Measurements from ENCODE around the gene NMRK2. TPM values are rescaled to one million over a fixed set of nuclear protein-coding genes. Genes with fewer than 3 reads are reported as not detected.
A peak's percentile ranks its signal among the peaks of the same experiment; 100 is the strongest.

NMRK2 gene
- total RNA-seq, 1 donor from 2014 or later, result not detected

DNA sequence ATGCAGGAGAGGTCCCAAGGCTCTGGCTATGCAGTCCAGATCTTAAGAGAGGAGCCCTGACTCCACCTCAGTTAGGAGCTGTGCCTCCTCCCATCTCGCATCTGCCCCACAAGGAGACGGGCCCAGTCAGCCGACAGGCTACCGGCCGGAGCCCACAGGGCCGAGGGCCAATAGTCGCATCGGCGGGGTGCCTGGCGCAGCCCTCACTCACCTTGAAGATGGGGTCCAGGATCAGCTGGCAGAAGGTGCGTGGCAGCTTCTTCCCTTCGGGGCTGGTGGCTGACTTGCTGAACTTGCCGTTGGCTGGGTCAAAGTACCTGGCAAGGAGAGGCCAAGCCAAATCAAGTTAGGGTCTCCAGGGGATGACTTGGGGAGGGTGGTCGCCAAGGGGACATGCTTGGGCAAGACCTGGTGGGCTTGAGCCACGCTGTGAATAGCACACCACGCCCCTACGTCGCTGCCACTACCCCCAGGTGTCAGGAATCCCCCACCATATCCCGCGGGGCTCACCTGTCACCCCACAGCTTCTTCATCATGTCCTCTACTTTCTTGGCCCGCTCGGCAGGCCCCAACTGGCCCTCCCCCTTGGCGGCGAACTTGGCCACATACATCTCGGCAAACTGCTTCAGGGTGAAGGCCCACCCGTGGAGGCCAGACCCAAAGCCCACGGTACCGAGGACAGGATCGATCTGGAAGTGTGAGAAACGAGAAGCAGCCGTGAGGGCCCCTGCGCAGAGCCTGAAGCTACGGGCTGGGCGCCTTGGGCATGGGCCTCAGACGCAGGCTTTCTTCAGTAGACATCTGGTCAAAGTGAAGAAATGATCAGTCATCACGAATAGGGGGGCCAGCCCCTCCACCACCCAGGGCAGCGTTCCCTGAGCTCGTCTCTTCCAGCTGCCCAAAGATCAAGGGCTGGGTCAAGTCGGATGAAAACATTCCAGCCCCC lies 49.1 kb downstream of the NMRK2 start:
- ATAC-seq, result no peak

DNA sequence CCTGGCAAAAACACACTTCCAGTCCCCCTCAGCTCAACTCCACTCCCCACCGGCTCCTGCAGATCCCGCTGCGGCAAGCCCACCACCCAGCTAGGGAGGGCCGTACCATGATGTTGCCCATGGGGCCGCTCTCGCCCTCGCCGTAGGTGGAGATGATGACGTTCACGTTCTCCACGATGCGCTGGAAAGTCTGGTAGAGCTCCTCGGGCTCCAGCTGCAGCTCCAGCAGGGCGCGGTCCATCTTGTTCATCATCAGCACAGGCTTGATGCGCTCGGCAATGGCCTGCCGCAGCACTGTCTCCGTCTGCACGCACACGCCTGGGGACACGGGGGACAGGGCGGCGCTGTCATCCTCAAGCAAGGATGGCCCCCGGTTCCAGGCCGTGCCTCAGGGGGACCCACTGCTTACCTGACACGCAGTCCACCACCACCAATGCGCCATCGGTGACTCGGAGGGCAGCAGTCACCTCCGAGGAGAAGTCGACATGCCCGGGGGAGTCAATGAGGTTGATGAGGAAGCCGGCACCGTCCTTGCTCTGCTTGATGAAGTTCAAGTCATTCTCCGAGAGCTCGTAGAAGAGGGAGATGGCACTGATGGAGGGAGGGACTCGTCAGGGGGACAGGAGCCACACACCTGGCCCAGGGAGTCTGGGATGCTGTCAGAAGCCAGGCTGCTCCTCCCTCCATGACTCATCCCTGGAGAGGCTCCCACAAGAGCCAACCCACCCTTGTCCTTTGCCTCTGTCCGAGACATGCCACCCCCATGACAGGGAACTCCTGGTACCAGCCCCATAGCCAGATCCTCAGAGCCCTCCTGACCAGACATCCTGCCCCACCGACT lies 50.1 kb downstream of the NMRK2 start:
- peak; percentile 49 for ATAC-seq

DNA sequence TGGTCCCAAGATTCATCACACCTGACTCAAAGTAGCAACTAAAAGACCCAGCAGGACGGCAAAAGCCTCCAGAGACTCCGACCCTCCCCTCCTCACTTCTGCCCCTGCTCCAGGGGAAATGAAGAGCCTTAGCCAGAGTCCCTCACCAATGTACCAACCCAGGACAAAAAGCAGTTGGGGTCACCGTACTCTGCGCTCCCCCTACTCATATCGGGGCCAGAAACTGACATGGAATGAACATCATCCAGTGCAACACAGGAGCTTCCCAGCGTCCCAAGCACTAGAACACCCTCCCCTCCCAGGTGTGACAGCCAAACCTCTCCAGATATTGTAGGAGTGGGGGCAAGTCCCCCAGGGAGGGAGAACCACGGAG lies 50.7 kb downstream of the NMRK2 start:
- ATAC-seq, result no peak

DNA sequence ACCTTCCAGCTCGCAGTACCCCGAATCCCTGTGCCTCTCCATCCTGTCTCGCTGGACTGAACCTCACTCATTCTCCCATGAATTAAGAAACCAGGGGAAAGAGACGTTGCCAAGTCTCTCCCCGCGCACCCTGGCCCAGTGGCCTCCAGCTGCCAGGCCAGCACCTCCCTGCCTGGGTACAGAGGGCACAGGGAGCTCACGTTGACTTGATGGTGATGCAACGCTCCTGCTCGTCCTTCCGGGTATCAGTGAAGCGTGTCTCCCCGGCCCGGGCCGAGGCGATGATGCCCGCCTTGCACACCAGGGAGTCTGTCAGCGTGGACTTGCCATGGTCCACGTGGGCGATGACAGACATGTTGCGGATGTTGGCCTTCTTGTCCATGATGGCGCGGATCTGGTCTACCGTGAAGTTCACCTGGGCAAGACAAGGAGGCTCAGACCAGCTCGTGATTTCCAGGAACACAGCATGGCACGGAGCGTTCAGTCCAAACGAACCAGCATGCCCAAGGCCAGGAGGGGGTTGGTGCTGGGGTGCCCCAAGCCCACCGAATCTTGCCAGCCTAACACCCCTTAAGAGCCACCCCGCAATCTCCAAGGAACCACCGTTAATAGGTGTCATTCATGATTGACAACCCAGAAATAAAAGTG lies 51.2 kb downstream of the NMRK2 start:
- peak; percentile 64 for ATAC-seq

DNA sequence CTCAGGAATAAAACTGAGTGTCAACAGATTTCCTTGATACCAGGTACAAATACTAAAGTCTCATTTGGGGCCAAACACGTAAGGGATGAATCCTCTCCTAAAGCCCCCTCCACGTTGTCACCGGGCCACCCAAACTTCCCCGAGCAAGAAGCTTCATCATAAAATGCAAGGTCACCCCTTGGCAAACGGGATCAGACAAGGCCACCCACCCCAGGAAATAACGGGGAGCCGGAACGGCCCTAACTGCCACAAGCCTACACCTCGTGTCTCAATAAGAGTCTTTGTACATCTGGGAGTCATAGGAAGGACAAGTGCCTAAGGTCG lies 51.7 kb downstream of the NMRK2 start:
- no peak for ATAC-seq

DNA sequence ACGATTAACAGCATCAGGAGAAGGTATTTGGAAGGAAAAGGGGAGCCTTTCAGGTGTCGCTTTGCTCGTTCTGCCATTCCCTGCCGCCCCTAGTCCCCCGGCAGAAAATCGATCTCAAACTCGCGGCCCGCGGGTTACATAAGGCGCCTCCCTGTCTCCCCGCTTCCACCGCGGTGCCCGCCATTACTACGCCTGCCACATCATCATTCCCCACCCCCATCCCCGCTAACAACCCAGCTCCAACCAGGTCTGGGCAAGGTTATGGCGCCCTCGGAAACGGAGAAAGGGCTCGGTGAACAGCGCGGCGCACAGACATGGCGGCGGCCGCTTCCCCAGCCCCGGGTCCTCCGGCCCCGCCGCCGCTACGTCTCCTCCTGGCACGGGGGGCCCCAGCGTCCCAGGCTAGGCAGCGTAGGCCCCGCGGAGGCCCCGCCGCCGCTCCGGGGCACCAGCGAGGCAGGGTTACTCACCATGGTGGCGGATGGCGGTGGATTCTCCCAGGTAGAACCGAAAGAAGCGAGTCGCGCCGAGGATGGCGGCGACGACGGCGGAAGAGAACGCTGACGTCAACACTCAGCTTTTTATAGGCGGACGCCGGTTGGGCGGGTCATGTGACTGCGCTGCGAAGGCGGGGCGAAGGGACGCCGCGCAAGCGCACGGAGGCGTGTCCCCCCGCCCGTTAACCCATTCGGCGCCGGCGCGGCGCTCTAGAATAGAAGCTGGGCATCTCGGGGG lies 52.2 kb downstream of the NMRK2 start, which contains the start of gene EEF2:
Gene EEF2 (minus strand): TSS at position 556 of the 735 bp plus-strand sequence. CDS start 83 bp downstream, at position 473.
- ATAC-seq, result peak; percentile 57

DNA sequence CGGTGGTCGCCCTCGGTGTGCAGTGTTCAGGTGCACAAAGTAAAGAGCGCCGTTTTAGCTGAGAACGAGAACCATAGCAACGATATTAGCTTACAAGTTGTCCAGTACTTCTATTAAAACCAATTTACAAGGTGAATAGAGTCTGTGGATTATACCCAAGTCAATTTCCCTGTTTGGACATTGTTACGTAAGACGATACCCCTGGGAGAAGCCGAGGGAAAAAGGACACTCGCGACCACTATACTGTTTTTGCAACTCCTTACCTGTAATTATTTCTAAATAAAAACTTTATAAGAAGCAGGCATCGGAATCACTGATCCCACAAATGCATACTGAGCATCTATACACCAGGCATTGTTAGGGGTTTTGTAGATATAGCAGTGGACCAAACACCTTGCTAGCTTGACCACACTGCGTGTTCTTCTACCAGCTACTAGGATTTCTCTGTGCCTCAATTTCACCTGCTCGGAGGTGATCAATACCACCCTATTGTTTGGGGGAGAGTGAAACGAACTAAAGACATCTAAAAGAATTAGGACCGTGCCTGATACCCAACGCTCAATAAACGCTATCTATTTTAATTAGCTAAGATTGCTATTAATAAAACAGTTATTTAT lies 52.9 kb downstream of the NMRK2 start:
- ATAC-seq, result no peak

DNA sequence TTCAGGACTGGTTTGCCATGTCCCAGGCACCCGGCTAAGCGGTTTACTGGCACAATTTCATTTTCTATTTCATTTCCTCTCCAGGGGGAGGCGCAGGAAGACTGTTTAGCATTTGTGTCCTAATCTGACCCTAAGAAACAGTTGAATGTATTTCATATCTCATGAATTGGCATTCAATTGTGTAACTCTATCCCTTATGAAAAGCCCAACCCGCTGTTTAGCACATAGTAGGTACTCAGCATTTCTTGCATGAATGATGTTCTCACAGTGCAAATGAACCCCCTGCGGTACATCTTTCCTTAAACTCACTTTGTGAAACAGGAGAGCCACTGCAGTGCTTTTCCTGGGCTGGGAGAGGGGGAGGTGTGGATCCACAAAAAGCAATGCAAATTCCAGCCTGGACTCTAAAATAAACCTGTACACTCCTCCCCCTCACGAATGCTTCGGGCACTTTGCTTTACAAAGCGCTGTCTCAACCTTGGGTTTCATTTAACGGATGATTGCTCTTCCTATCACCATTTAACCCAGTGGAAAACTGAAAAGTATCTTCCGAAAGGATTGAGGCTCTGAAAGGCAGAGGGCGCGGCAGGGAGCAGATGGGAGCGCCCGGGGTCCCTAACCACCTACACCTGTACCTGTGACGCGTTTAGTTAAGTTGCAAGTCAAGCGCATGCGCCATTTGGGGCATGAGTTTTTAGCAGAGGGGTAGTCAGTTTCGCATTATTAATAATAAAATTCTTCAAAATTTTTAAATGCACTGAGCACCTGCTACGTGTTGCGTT lies 53.6 kb downstream of the NMRK2 start:
- peak; percentile 4 for ATAC-seq

DNA sequence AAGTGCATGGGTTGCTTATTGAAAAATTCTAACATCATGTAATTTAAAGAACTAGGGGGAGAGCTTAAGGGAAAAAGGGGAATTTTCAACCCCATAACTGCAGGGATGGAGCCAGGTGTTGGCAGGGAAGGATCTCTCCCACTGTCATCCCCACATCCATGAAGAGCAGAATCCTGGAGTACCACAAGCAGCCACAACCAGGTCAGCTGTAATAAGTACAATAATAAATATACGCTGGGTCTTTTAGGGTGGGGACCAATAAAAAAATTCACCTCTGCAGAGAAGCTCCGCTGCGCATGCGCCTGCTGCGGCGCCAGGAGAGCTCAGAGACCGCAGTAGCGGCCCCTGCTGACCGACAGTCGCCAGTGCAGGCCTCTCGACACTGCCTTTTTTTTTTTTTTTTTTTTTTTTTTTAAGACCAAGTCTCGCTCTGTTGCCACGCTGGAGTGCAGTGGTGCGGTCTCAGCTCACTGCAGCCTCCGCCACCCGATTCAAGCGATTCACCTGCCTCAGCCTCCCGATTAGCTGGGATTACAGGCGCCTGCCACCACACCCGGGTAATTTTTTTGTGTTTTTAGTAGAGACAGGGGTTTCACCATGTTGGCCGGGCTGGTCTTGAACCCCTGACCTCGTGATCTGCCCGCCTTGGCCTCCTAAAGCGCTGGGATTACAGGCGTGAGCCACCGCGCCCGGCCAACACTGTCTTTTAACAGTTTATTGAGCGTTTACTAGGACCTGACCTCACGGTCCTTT lies 54.9 kb downstream of the NMRK2 start:
- peak; percentile 26 for ATAC-seq

DNA sequence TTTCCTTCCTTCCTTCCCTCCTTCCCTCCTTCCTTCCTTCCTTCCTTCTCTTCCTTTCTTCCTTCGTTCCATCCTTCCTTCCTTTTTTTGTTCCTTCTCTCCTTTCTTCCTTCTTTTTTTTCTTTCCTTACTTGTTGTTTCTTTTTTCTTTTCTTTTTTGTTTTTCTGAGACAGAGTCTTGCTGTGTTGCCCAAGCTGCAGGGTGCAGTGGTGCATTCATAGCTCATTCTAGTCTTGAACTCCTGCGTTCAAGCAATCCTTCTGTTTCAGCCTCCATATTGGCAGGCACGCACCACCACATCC lies 57.9 kb downstream of the NMRK2 start:
- ATAC-seq, result no peak

Other genes with a start within 250 kb of the NMRK2 start
- 16.4 TPM for gene PIP5K1C, start 232.6 kb upstream of the NMRK2 start, total RNA-seq
- 40.9 TPM for gene TJP3, start 224.7 kb upstream of the NMRK2 start, total RNA-seq
- gene APBA3, start 171.4 kb upstream of the NMRK2 start, total RNA-seq, result 10.9 TPM
- 62.3 TPM for gene MRPL54, start 170.4 kb upstream of the NMRK2 start, total RNA-seq
- not detected for gene RAX2, start 160.8 kb upstream of the NMRK2 start, total RNA-seq
- 0.24 TPM for gene MATK, start 146.7 kb upstream of the NMRK2 start, total RNA-seq
- gene ZFR2, start 64.0 kb upstream of the NMRK2 start, total RNA-seq, result not detected
- gene ATCAY, start 52.4 kb upstream of the NMRK2 start, total RNA-seq, result not detected
- gene DAPK3, start 38.0 kb downstream of the NMRK2 start, total RNA-seq, result 28.8 TPM
- 2,169 TPM for gene EEF2, start 52.4 kb downstream of the NMRK2 start, total RNA-seq
- 19.3 TPM for gene PIAS4, start 74.7 kb downstream of the NMRK2 start, total RNA-seq
- gene ZBTB7A, start 133.8 kb downstream of the NMRK2 start, total RNA-seq, result 53.7 TPM
- gene MAP2K2, start 191.1 kb downstream of the NMRK2 start, total RNA-seq, result 114 TPM
- gene CREB3L3, start 220.6 kb downstream of the NMRK2 start, total RNA-seq, result not detected
- 13.2 TPM for gene SIRT6, start 249.5 kb downstream of the NMRK2 start, total RNA-seq
- 0.08 TPM for gene ANKRD24, start 249.6 kb downstream of the NMRK2 start, total RNA-seq

Data from esophagus mucosa (tissue), 1 donor.